Measurements from ENCODE around the gene SKA1. TPM values are rescaled to one million over a fixed set of nuclear protein-coding genes. Genes with fewer than 3 reads are reported as not detected.

The SKA1 gene
- total RNA-seq, 1 donor from 2014 or later, result 28.9 TPM

DNA sequence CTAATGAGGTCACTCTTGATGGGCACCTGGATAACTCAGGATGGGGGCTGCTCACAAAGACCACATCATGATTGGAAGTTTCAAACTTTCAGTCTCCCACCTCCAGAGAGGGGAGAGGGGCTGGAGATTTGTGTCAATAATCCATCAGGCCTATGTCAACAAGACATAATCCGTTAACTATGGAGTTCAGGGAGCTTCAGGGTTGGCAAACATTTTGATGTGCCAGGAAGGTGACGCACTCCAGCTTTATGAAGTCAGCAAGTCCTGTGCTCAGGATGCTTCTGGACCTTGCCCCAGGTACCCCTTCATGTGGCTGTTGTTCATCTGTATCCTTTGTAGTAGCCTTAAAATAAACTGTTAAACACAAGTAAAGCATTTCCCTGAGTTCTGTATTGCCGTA lies 19.0 kb downstream of the SKA1 start:
- H3K36me3 Mint-ChIP-seq (ENCODE audit: low read depth), result peaks cover 24% of the 10 kb centered on the region
- H3K27ac Mint-ChIP-seq (ENCODE audit: unreplicated experiment), result no peak overlapping the region
- TF ChIP-seq, protein P1, sequence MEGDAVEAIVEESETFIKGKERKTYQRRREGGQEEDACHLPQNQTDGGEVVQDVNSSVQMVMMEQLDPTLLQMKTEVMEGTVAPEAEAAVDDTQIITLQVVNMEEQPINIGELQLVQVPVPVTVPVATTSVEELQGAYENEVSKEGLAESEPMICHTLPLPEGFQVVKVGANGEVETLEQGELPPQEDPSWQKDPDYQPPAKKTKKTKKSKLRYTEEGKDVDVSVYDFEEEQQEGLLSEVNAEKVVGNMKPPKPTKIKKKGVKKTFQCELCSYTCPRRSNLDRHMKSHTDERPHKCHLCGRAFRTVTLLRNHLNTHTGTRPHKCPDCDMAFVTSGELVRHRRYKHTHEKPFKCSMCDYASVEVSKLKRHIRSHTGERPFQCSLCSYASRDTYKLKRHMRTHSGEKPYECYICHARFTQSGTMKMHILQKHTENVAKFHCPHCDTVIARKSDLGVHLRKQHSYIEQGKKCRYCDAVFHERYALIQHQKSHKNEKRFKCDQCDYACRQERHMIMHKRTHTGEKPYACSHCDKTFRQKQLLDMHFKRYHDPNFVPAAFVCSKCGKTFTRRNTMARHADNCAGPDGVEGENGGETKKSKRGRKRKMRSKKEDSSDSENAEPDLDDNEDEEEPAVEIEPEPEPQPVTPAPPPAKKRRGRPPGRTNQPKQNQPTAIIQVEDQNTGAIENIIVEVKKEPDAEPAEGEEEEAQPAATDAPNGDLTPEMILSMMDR (conservative IDR thresholded peaks at IDR 0.05), result no peak
- H3K4me1 Mint-ChIP-seq, result peaks cover 9% of the 10 kb centered on the region
- H3K4me3 Mint-ChIP-seq, result no peak overlapping the region
- no peak for DNase-seq (ENCODE audit: low read depth, low spot score)
- H3K9me3 Mint-ChIP-seq, result no peaks in the 10 kb centered on the region
- peaks cover 4% of the 10 kb centered on the region for H3K27me3 Mint-ChIP-seq (ENCODE audit: low read depth)

DNA sequence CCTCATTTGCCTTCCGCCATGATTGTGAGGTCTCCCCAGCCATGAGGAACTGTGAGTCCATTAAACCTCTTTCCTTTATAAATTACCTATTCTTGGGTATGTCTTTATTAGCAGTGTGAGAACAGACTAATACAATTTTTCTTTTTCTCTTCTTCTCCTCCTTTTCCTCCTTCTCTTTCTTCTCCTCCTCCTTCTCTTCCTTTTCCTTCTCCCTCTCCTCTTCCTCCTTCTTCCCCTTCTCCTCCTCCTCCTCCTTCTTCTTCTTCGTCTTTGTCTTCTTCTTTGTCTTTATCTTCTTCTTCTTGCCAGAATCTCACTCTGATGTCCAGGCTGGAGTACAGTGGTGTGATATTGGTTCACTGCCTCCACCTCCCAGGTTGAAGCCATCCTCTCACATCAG lies 20.2 kb downstream of the SKA1 start:
- H3K27ac Mint-ChIP-seq (ENCODE audit: unreplicated experiment), result no peak overlapping the region
- no peak overlapping the region for H3K4me3 Mint-ChIP-seq
- H3K4me1 Mint-ChIP-seq, result peaks cover 11% of the 10 kb centered on the region
- peaks cover 4% of the 10 kb centered on the region for H3K27me3 Mint-ChIP-seq (ENCODE audit: low read depth)
- no peak for DNase-seq (ENCODE audit: low read depth, low spot score)
- H3K9me3 Mint-ChIP-seq, result no peaks in the 10 kb centered on the region
- TF ChIP-seq, protein P1 (conservative IDR thresholded peaks at IDR 0.05), result no peak
- H3K36me3 Mint-ChIP-seq (ENCODE audit: low read depth), result peaks cover 19% of the 10 kb centered on the region

DNA sequence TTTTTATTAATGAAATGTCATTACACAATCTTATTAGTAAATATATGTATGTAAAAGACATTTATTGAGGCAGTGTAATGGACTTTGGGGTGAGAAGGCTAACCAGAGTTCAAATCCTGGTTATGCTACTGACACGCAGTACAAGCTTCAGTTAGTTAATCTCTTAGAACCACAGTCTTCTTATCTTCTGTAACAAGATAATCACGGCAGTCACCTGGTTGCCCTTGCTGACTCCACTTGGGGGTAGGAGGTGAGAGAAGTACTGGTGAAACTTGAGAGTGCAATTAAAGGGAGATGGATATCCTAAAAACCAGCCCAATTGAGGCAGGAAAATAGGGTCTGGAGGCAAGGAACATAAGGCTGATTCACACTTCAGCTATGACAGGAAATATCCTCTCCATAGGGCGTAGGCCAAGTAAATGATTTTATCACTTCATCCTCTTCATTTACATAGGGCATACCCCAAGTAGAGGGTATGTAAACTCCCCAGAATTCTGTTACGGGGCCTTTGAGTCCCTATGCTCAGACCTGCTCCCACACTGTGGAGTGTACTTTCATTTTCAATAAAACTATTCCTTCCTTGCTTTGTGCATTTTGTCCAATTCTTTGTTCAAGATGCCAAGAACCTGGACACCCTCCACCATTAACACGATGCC lies 21.3 kb downstream of the SKA1 start:
- Mint-ChIP-seq H3K4me1 (peaks cover 11% of the 10 kb centered on the region), H3K27ac (ENCODE audit: unreplicated experiment) (no peak overlapping the region), H3K36me3 (ENCODE audit: low read depth) (peaks cover 18% of the 10 kb centered on the region), H3K9me3 (no peaks in the 10 kb centered on the region), H3K4me3 (peak overlapping the region; percentile 8), H3K27me3 (ENCODE audit: low read depth) (peaks cover 9% of the 10 kb centered on the region)
- TF ChIP-seq, protein P1 (conservative IDR thresholded peaks at IDR 0.05), result no peak
- no peak for DNase-seq (ENCODE audit: low read depth, low spot score)

DNA sequence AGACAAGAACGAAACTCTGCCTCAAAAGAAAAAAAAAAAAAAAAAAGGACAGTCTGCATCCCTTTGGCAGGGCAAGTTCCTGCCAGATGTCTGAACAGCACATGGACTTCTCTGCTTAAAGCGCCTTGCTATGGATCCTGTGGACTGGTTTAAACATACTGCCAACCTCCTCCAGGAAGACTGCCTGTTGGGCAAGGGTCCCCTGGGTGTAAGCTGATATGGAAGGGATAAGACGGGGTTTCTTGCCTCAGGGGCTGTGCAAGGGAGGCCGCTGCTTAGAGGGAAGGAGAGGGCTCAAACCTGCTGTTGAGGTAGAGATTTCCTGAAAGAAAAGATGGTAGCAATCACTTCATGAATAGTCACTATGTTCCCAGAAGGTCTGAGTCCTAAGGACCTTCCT lies 22.2 kb downstream of the SKA1 start:
- Mint-ChIP-seq H3K9me3 (no peaks in the 10 kb centered on the region), H3K27ac (ENCODE audit: unreplicated experiment) (no peak overlapping the region), H3K36me3 (ENCODE audit: low read depth) (peaks cover 14% of the 10 kb centered on the region), H3K27me3 (ENCODE audit: low read depth) (peaks cover 15% of the 10 kb centered on the region), H3K4me1 (peaks cover 11% of the 10 kb centered on the region), H3K4me3 (no peak overlapping the region)
- no peak for DNase-seq (ENCODE audit: low read depth, low spot score)
- TF ChIP-seq, protein P1 (conservative IDR thresholded peaks at IDR 0.05), result no peak

DNA sequence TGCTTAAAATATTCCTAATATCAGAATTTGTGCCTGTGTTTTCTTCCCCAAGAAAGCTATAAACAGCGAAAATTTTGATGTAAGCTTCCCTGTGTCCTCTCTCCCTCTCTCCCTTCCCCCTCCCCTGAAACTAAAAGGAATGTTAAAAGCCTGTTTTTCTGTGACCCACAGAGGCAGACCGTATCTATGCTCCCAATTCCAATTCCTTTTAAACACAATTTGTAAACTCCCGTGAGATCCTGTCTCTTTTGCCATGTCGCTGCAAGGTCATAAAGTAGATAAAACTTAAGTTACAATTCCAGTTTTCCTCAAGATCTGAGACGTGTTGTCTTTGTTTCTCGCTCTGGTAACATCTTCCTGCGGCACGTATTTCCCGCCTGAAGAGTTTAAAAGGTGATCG lies 23.3 kb downstream of the SKA1 start:
- DNase-seq (ENCODE audit: low read depth, low spot score), result no peak
- Mint-ChIP-seq H3K27ac (ENCODE audit: unreplicated experiment) (peak overlapping the region; percentile 1), H3K36me3 (ENCODE audit: low read depth) (peaks cover 11% of the 10 kb centered on the region), H3K27me3 (ENCODE audit: low read depth) (peaks cover 25% of the 10 kb centered on the region), H3K4me3 (no peak overlapping the region), H3K4me1 (peaks cover 13% of the 10 kb centered on the region), H3K9me3 (no peaks in the 10 kb centered on the region)
- TF ChIP-seq, protein P1 (conservative IDR thresholded peaks at IDR 0.05), result no peak

Measured in neural crest cell (in vitro differentiated cells).